Progenitor cell of endocrine pancreas (in vitro differentiated cells): ENCODE data around the gene TSTD1. TPM values are rescaled to one million over a fixed set of nuclear protein-coding genes. Genes with fewer than 3 reads are reported as not detected.

Experiments used
- DNase-seq: peaks from one replicate; pipeline ENCODE4 v3.0.0; 2021; ENCODE audit warnings: low spot score; ENCODE audit not compliant: unreplicated experiment
- H3K27ac Mint-ChIP-seq: 2 replicates; pipeline ENCODE4 v1.8.0; 2021; ENCODE audit warnings: mild to moderate bottlenecking, moderate library complexity, mixed read lengths
- H3K27me3 Mint-ChIP-seq: 2 replicates; pipeline ENCODE4 v1.8.0; 2021; ENCODE audit warnings: mixed read lengths
- H3K36me3 Mint-ChIP-seq: 2 replicates; pipeline ENCODE4 v1.8.0; 2022; ENCODE audit warnings: mixed read lengths; ENCODE audit not compliant: insufficient read depth
- H3K4me1 Mint-ChIP-seq: 2 replicates; pipeline ENCODE4 v1.8.0; 2021; ENCODE audit warnings: low read depth, mixed read lengths
- H3K4me3 Mint-ChIP-seq: 2 replicates; pipeline ENCODE4 v1.8.0; 2021; ENCODE audit warnings: low read depth, mild to moderate bottlenecking, moderate library complexity, mixed read lengths
- H3K9me3 Mint-ChIP-seq: 2 replicates; pipeline ENCODE4 v1.8.0; 2021; ENCODE audit warnings: low read depth, mixed read lengths
- CTCF ChIP-seq: fragments of 200-600 bp; sonication (generic); IDR thresholded peaks from one replicate; pipeline ENCODE4 v1.5.0; 2021; ENCODE audit warnings: antibody characterized with exemption, mild to moderate bottlenecking; ENCODE audit not compliant: unreplicated experiment
- total RNA-seq: library from RNA; stranded (reverse); gene quantifications from 2 replicates; pipeline ENCODE4 v1.2.1, GENCODE V29; 2021

TSTD1 gene
- total RNA-seq, 1 donor from 2014 or later: 54.7 TPM

- Mint-ChIP-seq H3K27ac (peak overlapping the region; percentile 100), H3K36me3 (peaks cover 12% of the 10 kb centered on the region), H3K4me3 (peak overlapping the region; percentile 99), H3K27me3 (peaks cover 5% of the 10 kb centered on the region), H3K4me1 (peaks cover 10% of the 10 kb centered on the region), H3K9me3 (peaks cover 14% of the 10 kb centered on the region)
- no peak for DNase-seq
- TF ChIP-seq CTCF: no peak
Observed at GRCh38 chr1:161046605-161047228, 8.0 kb upstream of the TSTD1 start.

GRCh38 chr1:161045736-161046604, 7.2 kb upstream of the TSTD1 start, which contains the start of gene USF1:
Gene USF1, minus strand, starts transcription at chr1:161045977. Its CDS starts 2,702 bp downstream, at chr1:161043275.
- DNase-seq: peak; percentile 80
- Mint-ChIP-seq H3K36me3 (peaks cover 14% of the 10 kb centered on the region), H3K27ac (peak within 1 kb of the TSS; percentile 100), H3K4me1 (peaks cover 10% of the 10 kb centered on the region), H3K4me3 (peak within 1 kb of the TSS; percentile 99), H3K9me3 (peaks cover 14% of the 10 kb centered on the region), H3K27me3 (peaks cover 5% of the 10 kb centered on the region)
- no peak for TF ChIP-seq CTCF

- peak overlapping the region; percentile 99 for H3K4me3 Mint-ChIP-seq
- DNase-seq: peak; percentile 30
- TF ChIP-seq CTCF: no peak
- peaks cover 5% of the 10 kb centered on the region for H3K27me3 Mint-ChIP-seq
- H3K9me3 Mint-ChIP-seq: peaks cover 14% of the 10 kb centered on the region
- H3K4me1 Mint-ChIP-seq: peaks cover 10% of the 10 kb centered on the region
- peak overlapping the region; percentile 100 for H3K27ac Mint-ChIP-seq
- peaks cover 16% of the 10 kb centered on the region for H3K36me3 Mint-ChIP-seq
Observed at GRCh38 chr1:161044908-161045735, 6.4 kb upstream of the TSTD1 start.

- peaks cover 10% of the 10 kb centered on the region for H3K4me1 Mint-ChIP-seq
- peak overlapping the region; percentile 94 for H3K27ac Mint-ChIP-seq
- no peak for DNase-seq
- H3K27me3 Mint-ChIP-seq: peaks cover 5% of the 10 kb centered on the region
- H3K4me3 Mint-ChIP-seq: peak overlapping the region; percentile 99
- no peak for TF ChIP-seq CTCF
- H3K9me3 Mint-ChIP-seq: peaks cover 14% of the 10 kb centered on the region
- H3K36me3 Mint-ChIP-seq: peaks cover 18% of the 10 kb centered on the region
Observed at GRCh38 chr1:161044535-161044907, 5.8 kb upstream of the TSTD1 start.

- Mint-ChIP-seq H3K9me3 (no peaks in the 10 kb centered on the region), H3K27ac (peak overlapping the region; percentile 83), H3K36me3 (peaks cover 10% of the 10 kb centered on the region), H3K27me3 (no peaks in the 10 kb centered on the region), H3K4me3 (peak overlapping the region; percentile 71), H3K4me1 (peaks cover 17% of the 10 kb centered on the region)
- TF ChIP-seq CTCF: no peak
- no peak for DNase-seq
Observed at GRCh38 chr1:161039546-161039945, 782 bp upstream of the TSTD1 start.
